HG02759 (cell line): ENCODE results near the gene SETD3.

Source experiments
- ATAC-seq: cut with Tn5 transposase; IDR thresholded peaks from one replicate; pipeline ENCODE4 v1.9.1; 2021; ENCODE audit warnings: mild to moderate bottlenecking, moderate library complexity; ENCODE audit not compliant: unreplicated experiment

Gene SETD3

DNA sequence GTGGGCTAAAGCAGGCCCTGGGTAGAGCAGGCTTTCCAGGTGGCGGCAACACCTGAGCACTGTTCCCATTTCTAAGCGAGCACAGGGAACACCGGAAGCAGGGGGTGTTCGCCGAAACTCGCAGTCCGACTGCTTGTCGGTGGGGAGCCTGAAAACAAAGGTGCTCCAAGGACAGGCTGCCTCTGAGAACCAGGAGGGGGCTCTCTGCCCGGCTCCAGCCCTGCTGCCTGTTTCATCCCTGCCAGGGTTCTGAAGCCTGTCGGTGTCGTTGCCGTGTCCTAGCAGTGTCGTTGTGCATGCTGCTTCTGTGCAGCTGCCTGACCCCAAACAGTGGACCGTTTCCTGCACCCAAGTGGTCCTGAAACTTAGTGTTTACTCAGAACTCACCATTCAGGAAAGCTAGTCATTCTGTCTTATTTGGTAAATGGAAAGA is 22.3 kb upstream of the SETD3 start:
- no peak for ATAC-seq

DNA sequence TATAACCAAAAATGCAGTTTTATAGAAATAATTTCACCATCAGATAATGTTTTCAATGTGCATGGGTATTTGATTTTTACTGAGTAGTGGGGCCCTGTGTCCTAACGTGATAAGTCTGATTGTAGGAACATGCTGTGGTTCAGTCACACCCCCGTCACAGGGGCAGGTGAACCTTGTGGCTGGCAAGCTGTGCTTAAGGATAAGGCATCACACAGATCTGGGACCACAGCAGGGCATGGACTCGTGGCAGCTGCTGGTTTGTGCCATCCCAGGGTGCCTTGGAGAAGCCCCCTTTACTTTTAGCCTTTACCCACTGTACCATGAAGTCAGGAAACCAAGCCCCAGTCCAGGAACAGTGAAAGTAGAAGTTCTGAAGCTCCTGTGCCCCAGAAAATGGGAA is 17.2 kb upstream of the SETD3 start:
- ATAC-seq = no peak

DNA sequence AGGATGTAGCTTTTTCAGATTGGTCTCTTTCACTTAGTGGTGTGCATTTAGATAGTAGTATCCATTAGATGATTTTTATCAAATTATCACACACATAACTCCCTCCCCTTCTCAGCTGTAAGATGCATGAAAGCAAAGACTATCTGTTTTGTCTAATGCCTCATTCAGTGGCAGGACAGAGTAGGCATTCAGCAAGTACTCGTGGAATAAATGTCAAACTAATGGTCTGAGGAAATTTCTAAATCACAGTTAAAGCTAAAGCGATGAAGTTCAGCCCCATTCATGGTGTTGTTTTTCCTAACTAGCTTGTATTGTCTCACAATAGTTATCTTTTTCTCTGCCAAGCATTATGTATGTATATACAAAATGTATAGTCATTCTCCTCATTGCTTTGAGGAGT is 16.7 kb upstream of the SETD3 start:
- ATAC-seq = no peak

DNA sequence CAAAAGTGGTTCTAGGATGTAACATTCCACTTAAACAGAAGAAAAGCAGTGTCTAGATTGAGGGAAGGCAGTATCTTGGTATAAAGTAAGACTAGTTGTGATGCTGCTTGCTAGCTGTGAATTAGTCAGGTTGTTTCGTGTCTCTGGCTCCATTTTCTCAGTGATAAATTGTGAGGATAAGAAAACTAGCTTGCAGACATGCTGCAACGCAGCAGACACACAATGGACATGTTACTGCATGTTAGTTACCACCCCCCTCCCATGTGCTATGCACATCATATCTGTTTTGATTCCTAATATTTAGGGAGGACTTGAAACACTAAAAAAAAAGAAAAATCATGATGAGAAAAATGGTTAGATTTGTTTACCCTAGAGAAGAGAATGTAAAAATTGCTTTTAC is 3.4 kb upstream of the SETD3 start:
- ATAC-seq = no peak

DNA sequence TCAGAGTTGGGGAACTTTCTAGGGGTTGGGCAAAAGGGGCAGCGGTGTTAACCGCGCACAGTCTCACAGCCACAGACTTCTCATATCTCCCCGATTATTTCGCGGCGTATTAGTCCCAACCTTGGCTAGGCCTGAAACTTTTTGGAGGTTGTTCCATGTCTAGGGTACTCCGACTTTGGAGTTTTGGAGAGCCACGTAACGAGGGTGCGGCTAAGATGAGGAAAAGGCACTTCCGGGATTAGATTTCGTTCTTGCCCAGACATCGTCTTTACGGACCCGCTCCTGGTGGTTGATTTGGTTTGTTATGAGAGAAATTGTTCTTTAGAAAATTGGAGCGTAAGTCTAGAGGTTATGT is 1.1 kb upstream of the SETD3 start:
- no peak for ATAC-seq

DNA sequence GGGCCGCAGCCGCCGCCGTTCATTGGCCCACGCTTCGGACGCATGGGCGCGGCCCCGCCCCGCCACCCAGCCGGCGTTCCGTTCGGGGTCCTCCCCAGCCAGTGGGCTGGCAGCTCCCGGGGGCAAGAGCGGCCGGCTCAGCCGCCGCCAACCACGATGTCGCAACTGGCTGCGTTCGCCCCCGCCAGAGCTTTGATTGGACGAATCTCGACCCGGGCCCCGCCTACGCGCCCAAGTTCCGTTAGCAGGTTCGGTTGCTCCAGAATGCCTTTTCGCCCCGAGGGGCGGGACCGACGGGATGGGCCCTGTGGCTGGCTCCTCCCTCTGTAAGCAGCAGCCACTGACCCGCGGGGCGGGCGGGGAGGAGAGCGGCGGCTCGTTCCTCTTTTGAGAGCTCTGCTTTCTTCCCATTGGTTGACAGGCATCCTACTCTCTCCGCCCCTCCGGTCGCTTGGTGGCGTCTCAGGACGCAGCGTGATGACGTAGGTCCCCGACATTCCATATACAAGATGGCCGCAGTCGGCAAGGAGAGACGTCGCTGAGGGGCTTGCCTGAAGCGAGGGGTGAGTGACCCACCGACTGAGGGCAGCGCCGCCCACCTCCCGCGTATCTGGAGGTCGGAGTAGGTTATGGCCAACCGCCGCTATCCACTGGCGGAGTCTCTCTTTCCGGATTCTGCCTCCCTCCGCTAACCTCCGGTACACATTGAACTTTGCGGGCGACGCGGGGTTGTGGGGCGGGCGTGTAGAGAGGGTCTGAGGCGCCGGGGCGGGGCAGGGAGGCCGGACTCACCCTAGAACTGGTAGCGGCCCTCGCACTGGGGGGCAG is 472 bp upstream of the SETD3 start, which contains the start of gene CCNK:
Gene CCNK, plus strand, starts transcription at position 493 of the 828 bp plus-strand sequence. CDS start 11,269 bp downstream, outside the sequence.
- peak; percentile 87 for ATAC-seq

DNA sequence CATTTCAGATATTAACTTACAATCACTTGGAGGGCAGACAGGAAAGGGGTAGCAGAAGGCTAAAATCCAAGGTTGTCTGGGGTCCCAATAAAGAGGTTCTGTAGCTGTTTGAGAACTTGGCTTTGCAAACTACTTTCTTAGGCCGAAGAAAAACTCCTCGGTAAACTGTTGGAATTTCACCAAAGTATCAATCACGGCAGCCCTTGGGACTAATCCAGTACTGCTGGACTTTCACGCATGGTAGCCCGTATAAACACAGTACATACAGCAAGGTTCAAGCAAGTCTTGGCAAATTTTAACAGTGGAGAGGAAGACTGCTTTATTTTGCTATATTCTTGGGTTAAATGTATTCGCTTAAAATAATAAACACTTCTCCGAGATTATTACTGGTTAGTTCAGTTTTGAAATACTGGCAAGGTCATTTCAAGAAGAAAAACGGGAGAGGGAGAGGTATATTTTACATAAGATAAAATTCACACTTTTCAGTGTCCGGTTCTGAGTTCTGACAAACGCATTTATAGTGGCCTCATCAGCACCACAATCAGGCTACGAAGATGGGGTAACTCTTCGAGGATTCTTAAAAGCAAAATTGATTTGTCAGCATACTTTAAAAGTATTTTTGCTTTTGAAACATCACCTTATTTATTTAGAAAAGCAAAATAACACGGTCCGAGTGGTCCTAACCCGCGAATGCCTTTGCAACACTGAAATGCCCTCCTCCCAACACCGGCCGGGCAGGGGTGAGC is 1.3 kb downstream of the SETD3 start:
- no peak for ATAC-seq

DNA sequence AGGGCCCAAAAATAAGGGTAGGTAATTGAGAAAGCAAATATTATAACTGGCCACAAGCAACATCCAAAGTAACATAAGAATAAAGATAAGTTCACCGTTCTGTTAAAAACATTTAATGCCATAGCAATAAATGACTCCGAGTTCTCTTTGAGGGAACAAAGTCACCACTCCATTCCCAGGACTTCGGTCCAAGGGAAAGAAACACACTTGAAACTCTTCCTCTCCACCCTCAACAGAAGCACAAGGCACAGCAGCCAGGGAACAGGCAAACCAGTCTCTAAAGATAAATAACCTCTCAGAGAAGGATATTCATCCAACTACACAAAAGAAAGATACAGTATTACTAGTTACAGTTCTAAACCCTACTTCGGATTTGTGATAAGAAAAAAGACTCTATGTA is 2.5 kb downstream of the SETD3 start:
- ATAC-seq = no peak

DNA sequence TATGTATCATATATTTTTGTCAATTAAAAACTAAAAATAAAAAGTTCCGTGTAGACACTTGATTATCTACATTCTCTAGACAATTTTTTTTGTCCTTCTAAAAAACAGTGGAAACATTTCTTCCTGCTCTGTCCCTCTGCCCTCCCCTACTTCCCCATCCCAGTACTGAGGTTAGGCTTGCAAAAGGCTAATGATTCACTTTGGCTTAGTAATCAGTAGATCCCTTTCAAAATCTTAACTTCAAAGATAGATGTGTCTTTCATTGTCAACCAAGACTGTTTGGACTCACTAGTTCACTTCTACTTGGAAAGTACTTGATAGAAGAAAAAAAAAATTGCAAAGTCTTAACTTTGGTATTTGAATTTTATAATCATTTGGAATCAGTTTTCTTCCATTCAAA is 3.8 kb downstream of the SETD3 start:
- no peak for ATAC-seq

DNA sequence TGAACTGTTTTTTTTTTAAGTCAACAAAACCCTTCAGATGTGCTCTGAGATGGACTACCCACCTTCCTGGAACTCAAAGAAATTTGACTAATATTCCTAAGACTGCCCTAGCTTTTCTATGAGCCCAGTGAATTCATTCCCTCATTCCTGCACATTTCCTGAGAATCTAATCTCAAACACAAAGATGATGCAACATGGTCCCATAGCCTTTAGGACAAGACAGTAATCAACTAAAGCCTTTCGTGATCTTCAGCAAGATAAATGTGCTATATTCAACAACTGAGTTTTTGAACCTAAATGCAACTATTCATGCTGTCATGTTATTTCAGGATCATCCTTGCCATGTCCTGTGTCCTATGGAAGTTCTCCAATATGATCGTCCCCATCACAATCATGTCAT is 5.0 kb downstream of the SETD3 start:
- ATAC-seq = no peak

DNA sequence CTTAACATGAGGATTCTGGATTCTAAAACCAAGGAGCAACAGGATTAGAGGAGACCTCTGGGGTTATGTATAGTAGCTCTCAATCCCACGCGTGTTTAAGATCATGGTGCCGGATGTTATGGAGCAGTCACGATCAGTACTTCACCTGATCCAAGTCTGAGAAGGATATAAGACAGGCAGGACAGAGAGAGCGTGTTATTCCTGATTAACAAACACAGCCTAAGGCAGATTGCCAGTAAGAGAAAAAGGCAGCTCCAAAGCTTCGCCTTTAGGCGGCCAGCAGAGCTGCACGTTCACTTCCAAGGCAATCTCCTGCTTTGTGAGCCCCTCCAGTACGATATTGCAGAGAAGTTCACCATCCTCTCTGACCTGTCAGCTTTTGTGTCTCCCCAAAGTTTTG is 5.5 kb downstream of the SETD3 start:
- ATAC-seq = no peak

DNA sequence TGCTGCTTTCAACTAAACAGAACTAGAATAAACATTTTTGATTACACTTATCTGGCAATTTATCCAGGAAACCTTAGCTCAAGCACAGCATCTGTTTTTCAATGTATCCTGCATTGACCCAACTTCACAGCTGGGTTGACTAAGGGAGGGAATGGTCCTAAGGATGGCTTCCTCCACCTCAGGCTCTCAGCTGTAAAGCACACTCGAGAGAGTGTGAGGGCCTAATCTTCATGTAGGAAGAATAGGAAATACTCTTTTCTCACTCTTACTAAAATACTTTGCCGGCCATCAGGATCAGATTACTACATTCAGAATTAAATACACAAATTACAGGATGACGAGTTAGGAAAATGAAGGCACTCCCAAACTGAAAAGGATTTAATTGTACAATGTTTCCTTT is 7.2 kb downstream of the SETD3 start:
- ATAC-seq = no peak

DNA sequence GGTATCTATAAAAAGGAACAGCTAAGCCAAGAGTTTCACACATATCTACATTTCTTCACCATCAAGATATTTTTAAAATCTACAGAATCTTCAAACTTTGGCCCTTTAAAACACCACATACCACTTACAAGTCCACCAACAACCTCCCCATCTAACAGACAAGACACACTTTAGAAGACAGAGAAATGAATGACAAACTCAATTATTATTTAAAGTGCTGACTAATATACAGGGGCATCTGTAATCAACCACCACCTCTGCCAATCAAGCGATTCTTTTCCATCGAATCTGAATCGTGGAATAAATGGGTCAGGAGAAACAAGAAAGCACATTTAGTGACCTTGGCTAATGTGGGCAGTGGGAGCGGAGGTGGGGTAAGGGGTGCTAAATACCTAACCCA is 7.7 kb downstream of the SETD3 start:
- no peak for ATAC-seq

DNA sequence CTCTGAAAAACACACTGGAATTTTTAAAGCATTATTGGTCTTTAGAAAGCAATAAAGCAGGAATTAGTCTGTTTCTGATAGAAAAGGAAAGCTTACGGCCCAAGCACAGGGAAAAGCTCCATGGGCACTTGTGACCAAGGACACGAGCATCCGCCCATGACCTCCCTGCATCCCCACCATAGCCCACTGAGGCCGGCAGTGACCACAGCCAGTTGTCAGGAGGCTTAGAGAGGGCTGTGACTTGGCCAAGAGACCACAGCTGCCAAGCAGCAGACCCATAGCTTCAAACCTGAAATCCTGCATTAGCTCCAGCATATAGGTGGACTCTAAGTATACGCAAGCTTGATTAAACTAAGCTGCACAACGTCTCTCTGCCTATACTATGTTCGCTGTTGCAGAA is 8.9 kb downstream of the SETD3 start:
- no peak for ATAC-seq

DNA sequence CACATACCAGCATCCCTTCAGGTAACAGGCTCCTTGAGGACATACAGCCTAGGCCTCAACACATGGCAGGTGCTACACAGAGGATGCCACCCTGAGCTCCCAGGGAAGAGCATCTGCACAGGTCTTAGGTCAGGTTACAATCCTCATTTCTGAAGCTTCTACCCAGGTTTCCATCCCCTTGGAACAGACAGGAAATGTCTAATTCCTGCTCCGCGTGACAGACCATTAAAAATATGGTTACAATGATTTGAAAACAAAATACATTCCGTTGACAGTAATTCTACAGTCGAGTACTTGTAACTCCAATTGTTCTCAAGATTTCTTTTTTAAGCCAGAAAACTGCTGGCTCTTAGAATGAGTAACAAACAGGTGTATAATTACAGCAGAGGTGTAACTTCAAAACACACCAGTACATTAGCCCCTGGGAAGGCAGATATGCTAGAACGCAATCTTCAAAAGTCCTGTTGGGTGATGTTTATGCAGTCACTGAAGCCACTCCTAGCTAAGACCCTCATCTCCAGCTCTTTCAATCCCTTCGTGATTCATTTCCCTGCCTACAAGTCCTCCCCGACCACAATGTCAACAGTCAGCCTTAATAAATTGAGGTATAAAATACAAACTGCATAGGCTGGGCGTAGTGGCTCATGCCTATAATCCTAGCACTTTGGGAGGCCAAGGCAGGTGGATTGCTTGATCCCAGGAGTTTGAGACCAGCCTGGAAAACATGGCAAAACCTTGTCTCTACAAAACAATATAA is 11.6 kb downstream of the SETD3 start:
- no peak for ATAC-seq

DNA sequence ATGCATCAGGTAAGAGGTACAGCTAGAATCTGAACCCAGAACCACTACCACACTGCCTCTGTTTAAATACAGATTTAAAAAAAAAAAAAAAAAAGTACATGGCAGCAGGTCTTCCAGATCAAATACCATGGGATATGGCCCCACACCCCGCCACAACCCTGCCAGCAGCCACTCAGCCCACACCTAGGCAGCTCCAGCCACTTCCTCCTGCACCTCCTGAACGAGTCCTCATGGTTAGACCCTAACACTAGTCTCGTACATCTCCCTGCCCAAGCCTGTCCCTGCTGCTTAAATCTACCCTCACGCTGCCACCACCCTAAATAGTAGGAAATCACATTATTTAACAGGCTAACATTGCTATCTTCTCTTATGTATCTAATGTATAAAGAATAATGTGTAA is 12.6 kb downstream of the SETD3 start:
- ATAC-seq = no peak

DNA sequence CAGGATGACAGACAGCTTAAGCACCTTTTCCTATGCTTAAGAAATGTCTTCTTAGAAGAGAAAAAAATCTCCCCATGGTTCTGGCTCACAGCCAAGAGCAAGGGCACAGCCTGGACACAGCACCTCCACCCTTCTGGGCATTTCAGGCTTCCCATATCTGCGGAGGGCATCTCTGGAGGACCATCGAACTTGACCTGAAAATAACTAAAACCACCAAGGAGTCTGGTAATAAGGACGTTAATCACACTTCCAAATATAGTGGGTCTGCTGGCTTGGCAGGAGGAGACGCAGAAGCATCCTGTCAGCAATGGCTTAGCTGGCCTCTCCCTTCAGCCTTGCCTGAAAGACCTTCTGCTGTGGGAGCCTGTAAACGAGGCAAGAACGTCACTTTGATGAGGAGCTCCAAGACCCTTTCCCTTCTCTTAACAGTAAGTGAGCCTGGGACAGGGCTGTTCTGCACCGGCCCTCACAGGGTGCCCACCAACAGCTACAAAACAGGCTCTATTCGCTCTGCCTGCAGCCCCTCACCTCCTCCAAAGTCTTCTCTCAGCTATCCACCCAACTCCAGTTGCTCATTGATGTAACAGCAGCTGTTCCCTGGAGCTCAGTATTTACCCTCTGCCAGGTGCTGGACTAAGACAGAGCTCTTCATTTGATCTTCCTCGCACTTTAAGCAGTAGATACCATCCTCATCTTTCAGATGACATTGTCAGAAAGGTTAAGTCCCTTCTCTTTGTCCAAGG is 13.2 kb downstream of the SETD3 start:
- ATAC-seq = no peak

DNA sequence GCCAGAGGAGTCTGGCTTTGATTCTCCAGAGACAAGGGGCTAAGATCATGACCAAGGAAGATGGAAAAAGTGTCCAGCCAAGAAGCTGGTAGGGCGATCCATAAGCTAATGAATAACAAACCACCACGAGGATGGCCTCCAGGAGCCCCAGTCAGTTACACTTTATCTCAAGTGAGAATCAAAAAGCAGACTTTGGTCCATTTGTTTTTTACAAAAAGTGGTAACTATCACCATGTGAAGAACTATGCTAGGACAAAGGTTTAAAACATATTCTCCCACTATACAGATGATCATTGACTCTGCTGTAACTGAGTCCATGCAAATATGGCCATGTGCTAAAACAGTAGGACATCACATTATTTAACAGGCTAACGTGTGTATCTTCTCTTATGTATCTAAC is 13.9 kb downstream of the SETD3 start:
- ATAC-seq = no peak

DNA sequence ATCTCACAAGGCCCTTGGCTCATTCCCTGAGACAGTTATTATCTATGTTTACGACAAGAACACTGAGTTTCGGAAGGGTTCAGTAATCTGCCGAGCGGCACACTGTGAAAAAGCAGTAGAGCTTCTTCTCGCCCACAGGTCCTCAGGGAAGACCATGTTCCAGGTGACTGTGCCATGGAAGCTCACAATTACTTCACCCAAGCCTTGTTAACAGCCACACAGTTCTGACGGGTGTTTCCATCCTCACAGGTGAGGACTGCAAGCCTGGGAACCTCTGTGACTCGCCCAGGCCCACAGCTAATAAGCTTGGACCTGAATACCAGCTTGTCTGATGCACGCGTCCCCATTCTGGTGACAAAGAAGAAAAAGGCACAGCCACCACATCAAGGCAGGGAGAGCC is 15.4 kb downstream of the SETD3 start:
- no peak for ATAC-seq

DNA sequence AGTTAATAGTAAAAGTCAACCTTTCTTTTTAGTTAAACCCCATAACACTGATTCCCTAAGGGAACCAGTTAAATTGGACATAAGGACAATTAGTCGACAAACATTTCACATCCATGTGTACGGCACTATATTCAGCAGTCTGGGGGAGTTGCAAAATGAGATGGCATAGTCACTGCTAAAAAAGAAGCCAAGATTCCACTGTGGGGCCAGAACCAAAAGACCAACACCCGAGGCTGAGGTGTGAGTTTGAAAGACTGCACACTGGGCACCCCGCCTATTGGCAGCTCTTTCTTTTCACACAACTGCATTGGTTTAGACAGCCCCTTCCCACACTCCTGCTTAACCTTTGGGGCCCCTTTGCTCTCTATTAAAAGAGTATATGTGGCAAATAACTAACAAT is 16.7 kb downstream of the SETD3 start:
- ATAC-seq = no peak

DNA sequence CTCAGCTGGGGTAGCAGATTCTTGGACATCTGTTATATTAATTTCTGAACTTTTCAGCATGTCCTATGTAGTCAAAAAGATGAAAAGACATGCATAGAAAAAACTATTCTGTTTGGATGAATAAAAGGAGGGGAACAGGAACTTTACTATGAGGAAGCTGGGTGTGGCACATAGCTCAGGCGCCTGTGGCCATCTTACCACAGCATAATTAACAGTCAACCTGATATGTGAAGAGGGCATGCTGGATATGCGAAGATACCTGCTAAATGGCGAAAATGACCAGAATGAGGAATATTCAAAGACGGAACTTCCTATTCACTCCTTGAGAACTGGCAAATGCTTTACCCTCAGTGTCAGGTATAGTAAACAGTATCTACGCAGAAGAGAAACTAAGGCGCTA is 18.4 kb downstream of the SETD3 start:
- ATAC-seq = no peak
